ENCODE measurements around the gene BDKRB1.

BDKRB1 gene

DNA sequence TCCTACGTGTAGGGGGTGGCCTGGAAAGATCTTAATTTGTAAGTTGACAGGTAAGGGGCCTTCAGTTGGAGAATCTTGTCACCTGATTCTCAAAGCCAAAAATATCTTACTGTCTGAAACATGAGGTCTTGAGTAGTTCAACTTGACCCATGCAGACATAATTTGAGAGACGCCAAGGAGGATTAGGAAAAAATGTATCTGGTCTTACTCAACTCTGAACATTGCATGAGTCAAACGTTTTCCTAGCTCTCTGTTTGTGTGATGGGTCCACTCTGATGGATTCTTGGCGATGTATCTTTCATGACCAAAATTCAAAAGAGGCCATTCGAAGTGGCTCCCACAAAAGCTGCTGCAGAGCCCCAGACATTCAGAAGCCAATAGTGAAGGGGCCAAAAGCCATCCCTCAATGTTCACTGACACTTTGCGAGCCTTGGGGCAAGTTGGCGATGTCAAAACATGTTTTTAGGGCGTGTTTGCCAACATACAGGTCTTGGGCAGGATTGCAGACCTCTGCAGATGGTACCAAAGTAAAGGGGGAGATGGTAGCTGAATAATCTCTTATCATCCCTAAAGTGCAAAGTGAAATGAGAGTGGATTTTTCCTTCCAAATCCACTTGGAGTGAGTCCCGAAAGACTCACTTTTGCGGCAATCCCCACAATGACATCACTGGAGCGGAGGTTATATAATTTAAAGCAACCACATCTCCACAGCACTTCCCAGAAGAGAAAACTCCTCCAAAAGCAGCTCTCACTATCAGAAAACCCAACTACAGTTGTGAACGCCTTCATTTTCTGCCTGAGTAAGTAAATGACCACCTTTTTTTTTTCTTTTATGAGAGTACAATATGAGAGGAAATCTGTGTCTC lies at the start of gene BDKRB1:
Gene BDKRB1, plus strand, starts transcription at position 710 of the 866 bp plus-strand sequence. CDS start 7,473 bp downstream, outside the sequence.
- no peak for DNase-seq

DNA sequence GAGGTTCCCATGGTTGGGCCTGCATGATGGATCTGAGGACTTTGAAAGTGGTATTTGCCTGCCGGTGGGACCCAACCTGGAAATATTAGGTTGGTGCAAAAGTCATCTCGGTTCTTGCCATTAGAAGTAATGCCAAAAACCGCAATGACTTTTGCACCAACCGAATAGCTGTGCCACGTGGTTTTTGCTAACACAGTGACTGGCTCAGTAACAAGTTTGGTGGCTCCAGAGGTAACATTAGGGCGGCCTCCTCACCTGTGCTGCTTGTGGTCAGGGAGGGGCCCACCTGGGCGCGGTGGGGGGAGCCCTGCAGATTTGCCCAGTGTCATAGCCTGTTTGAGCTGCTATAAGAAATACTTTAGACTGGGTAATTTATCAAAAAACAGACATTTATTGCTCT lies 49.5 kb upstream of the BDKRB1 start:
- DNase-seq: no peak

DNA sequence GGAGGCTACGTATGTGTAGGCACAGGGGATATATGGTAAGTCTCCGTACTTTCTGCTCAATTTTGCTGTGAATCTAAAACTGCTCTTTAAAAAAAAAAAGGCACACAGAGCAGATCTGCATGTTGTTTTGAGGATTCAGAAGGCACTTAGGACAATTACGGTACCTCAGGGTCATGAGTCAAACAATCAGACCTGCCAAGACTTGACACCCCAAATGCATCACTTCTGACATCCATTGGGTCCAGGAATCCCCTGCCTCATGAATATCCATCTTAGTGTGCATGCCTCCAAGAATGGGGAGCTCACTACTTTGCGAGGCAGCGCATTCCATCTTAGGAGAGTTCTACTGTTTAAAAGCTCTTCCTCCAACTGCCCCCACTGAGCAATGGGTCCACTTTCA lies 48.3 kb upstream of the BDKRB1 start:
- DNase-seq: no peak

DNA sequence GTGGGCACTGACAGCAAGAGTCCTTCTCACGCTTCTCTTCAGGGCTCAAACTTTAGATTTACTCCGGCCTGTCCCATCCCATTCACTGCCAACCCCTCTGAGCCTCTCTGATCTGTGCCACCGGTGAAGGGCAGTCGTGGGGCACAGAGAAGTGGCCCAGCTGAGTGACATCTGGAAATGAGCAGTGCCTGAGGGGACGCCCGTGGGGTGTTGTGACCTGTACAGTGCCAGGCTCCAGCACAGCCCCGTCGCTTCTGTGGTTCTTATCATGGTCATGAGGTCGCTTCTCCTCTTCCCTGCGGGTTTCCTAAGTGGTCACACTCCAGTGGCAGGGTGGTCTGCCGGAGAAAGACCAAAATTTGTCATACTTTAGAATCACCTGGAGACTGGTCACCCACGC lies 47.3 kb upstream of the BDKRB1 start:
- DNase-seq: no peak

GRCh38 chr14:96212140-96212539 lies 43.9 kb upstream of the BDKRB1 start:
- no peak for DNase-seq

DNA sequence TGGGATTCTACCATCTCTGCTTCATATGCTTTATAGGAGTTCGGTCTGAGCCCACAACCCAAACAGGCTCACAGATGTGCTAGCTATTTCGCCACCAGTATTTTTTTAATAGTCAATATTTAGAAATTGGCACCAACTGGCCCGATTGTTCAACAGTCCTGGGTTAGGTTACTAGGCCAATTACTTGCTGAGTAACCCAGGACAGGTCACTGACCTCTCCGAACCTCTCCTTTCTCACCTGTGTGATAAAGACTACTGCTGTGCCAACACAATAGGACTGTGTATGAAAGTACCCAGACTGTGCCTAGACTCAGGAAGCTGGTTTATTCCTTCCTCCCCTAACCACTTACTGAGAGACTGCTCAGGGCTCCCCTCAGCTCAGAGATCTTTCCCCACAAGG lies 43.1 kb upstream of the BDKRB1 start:
- no peak for DNase-seq

- DNase-seq: no peak
These were observed 42.0 kb upstream of the BDKRB1 start for GRCh38 chr14:96213871-96214465.

- no peak for DNase-seq
These were observed 41.2 kb upstream of the BDKRB1 start for GRCh38 chr14:96214793-96215192.

GRCh38 chr14:96215452-96216244 lies 40.4 kb upstream of the BDKRB1 start:
- DNase-seq: no peak

GRCh38 chr14:96216627-96217026 lies 39.4 kb upstream of the BDKRB1 start:
- no peak for DNase-seq

GRCh38 chr14:96217376-96217913 lies 38.6 kb upstream of the BDKRB1 start:
- DNase-seq: no peak

DNA sequence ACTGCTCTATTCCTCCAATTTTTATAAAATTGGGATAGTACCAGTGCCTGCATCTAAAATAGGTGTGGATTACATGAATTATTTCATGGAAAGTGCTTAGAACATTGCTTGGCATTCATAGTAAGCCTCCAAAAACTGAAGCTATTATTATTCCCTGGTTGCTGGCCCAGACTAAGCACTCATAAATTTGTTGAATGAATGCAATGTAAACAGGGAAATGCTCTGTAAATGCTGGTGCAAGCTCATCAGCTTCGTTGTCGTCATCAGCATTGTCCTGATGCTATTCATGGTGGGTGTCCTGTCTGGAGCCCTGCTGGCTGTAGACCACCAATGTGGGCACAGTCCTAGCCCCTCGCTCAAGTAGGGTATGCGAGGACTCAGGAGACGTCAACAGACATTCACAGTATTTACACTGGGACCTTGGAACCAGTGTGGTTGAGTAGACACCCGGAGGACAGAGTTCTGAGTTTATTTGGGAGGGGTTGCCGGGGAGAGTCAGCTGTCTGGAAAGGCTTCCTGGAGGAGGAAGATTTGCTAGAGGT lies 34.8 kb upstream of the BDKRB1 start:
- no peak for DNase-seq

GRCh38 chr14:96221841-96222240 lies 34.2 kb upstream of the BDKRB1 start:
- no peak for DNase-seq

GRCh38 chr14:96224480-96225096 lies 31.4 kb upstream of the BDKRB1 start:
- no peak for DNase-seq

GRCh38 chr14:96225213-96225612 lies 30.8 kb upstream of the BDKRB1 start:
- no peak for DNase-seq

GRCh38 chr14:96225745-96226151 lies 30.3 kb upstream of the BDKRB1 start:
- DNase-seq: no peak

DNA sequence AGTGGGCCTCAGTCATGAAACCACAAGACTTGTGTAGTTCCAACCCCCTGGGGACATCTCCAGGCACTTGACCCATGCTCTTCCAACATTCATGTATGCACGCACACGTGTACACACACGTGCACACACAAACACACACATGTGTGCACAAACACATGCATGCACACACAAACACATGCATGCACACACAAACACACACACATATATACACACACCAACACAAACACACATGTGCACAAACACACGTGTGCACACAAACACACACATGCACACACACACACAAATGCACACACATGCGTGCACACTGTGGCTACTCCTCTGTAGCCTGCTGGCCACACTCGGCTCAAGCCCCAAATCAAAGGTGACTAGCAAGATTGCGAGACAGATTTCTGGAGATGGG lies 28.6 kb upstream of the BDKRB1 start:
- no peak for DNase-seq

- no peak for DNase-seq
These were observed 26.7 kb upstream of the BDKRB1 start for GRCh38 chr14:96229315-96229714.

GRCh38 chr14:96231056-96231455 lies 25.0 kb upstream of the BDKRB1 start:
- DNase-seq: no peak

GRCh38 chr14:96231526-96232130 lies 24.4 kb upstream of the BDKRB1 start:
- no peak for DNase-seq

GRCh38 chr14:96232506-96232905 lies 23.5 kb upstream of the BDKRB1 start:
- DNase-seq: no peak

GRCh38 chr14:96233661-96234060 lies 22.3 kb upstream of the BDKRB1 start:
- DNase-seq: no peak
